Tibial artery (tissue), 4 donors: ENCODE data around the gene CDH24.

ENCODE experiments used
- DNase-seq, 2 donors: peaks; one replicate each; pipeline ENCODE4 v3.0.0-alpha.2; 2019
- H3K27ac ChIP-seq, 2 donors: fragments of 200-600 bp; sonication (generic) in 1 of 2; 1 replicate in 1 of 2; 2 replicates in 1 of 2; pipeline ENCODE4 v1.5.1; 2018 to 2019; ENCODE audit warnings: mild to moderate bottlenecking in 1 of 2
- H3K27me3 ChIP-seq, 2 donors: fragments of 200-600 bp; sonication (generic) in 1 of 2; one replicate each; pipeline versions ENCODE4 v1.5.1 to v1.6.0; 2016 to 2019
- H3K36me3 ChIP-seq, 3 donors: fragments of 200-600 bp; sonication (generic) in 2 of 3; one replicate each; pipeline ENCODE4 v1.5.1; 2016 to 2019; ENCODE audit warnings: mild to moderate bottlenecking in 2 of 3
- H3K4me1 ChIP-seq, 4 donors: fragments of 200-600 bp; sonication (generic) in 2 of 4; 1 replicate in 3 of 4; 2 replicates in 1 of 4; pipeline ENCODE4 v1.5.1; 2016 to 2019
- H3K4me3 ChIP-seq, 2 donors: fragments of 200-600 bp; sonication (generic) in 1 of 2; 1 replicate in 1 of 2; 2 replicates in 1 of 2; pipeline ENCODE4 v1.5.1; 2018 to 2019; ENCODE audit warnings: mild to moderate bottlenecking in 2 of 2
- H3K9me3 ChIP-seq, 3 donors: fragments of 200-600 bp; sonication (generic) in 1 of 3; one replicate each; pipeline ENCODE4 v1.5.1; 2016 to 2019
- CTCF ChIP-seq, 2 experiments: fragments of 200-600 bp in 1 of 2; fragments of 450-650 bp in 1 of 2; IDR thresholded peaks; one replicate each; pipeline ENCODE4 v1.5.1; 2017 to 2019; ENCODE audit warnings: antibody characterized with exemption in 2 of 2, mild to moderate bottlenecking in 1 of 2, moderate library complexity in 1 of 2
- intact Hi-C: fragments of 100-400 bp; cut with DNase I; formaldehyde crosslinking; loops from one replicate; pipeline ENCODE4 v1.15.0; 2023; ENCODE audit warnings: low total_unique reads

Gene CDH24

GRCh38 chr14:23076785-23077408 lies 19.6 kb upstream of the CDH24 start:
- TF ChIP-seq CTCF (IDR thresholded peaks at IDR 0.05) = peak; percentile 52
- H3K27ac ChIP-seq = peak overlapping the region; percentile 65 to 69
- DNase-seq = no peak
- peaks cover 85 to 91% (median 86%) of the 10 kb centered on the region in 3 donors for H3K36me3 ChIP-seq
- H3K4me1 ChIP-seq = peaks cover 0 to 37% (median 17%) of the 10 kb centered on the region in 4 donors
- H3K27me3 ChIP-seq = no peaks in the 10 kb centered on the region
- intact Hi-C loops = no loop called here
- H3K9me3 ChIP-seq = no peaks in the 10 kb centered on the region
- no peak overlapping the region for H3K4me3 ChIP-seq

GRCh38 chr14:23074906-23075305 lies 17.6 kb upstream of the CDH24 start:
- H3K27ac ChIP-seq = no peak overlapping the region
- H3K36me3 ChIP-seq = peaks cover 65 to 72% (median 66%) of the 10 kb centered on the region in 3 donors

GRCh38 chr14:23071921-23072539 lies 14.7 kb upstream of the CDH24 start:
- intact Hi-C loops = no loop called here
- H3K9me3 ChIP-seq = no peaks in the 10 kb centered on the region
- DNase-seq = no peak
- TF ChIP-seq CTCF (IDR thresholded peaks at IDR 0.05) = no peak
- H3K36me3 ChIP-seq = peaks cover 52 to 61% (median 53%) of the 10 kb centered on the region in 3 donors
- peak overlapping the region; percentile 56 to 60 for H3K4me3 ChIP-seq
- H3K27me3 ChIP-seq = no peaks in the 10 kb centered on the region
- H3K27ac ChIP-seq = peak overlapping the region; percentile 74 to 83
- H3K4me1 ChIP-seq = peaks cover 0 to 44% (median 30%) of the 10 kb centered on the region in 4 donors

More at GRCh38 chr14:23074906-23075305, 17.6 kb upstream of the CDH24 start:
- Histone ChIP-seq H3K9me3 (no peaks in the 10 kb centered on the region), H3K4me1 (peaks cover 0 to 53% (median 30%) of the 10 kb centered on the region in 4 donors), H3K4me3 (no peak overlapping the region), H3K27me3 (no peaks in the 10 kb centered on the region)
- intact Hi-C loops = no loop called here
- no peak for TF ChIP-seq CTCF (IDR thresholded peaks at IDR 0.05)
- no peak for DNase-seq

GRCh38 chr14:23071244-23071920 lies 14.1 kb upstream of the CDH24 start:
- no peaks in the 10 kb centered on the region for H3K9me3 ChIP-seq
- H3K36me3 ChIP-seq = peaks cover 48 to 62% (median 55%) of the 10 kb centered on the region in 3 donors
- peak overlapping the region; percentile 74 to 83 for H3K27ac ChIP-seq
- H3K4me3 ChIP-seq = peak overlapping the region; percentile 56 to 60
- H3K27me3 ChIP-seq = no peaks in the 10 kb centered on the region
- TF ChIP-seq CTCF (IDR thresholded peaks at IDR 0.05) = no peak
- peak; percentile 89 to 94 for DNase-seq
- H3K4me1 ChIP-seq = peaks cover 0 to 44% (median 28%) of the 10 kb centered on the region in 4 donors
- intact Hi-C loops = no loop called here

DNA sequence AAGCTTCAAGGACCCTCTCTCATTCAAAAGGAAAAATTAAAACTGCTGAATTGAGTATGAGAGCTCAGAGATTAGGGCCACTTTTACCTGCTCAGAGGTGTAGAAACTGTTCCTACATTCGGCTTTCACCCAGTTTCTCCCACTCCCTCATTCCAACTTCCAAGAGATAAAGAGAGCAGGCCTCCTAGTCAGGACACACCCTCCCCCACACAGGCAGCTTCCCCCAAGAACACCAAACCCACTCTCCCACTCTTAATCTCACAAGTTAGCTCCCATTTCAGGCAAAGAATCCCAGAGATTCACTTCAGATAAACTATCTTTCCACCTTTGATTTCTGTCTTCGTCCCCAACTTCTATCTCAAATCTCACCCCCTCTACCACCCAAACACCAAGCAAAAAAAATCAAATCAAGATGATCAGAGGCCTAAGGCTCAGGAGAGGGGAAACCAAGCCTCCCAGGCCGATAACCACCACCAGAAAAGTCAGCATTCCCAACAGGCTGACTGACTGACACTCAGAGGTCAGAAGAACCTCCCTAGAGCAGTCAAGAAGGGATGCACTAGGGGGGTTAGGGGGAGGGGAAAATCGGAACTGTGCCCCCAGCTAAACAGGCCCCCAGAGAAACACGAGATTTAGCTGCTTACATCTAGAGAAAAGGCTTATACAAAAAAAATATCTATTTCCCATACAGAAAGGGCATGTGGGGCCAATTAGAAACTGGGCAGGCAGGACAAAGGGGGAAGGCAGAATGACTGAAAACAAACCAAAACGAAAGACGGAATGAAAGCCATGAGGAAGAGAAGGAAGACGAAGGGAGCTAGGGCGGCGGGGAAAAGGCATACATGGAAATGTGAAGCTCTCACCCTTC lies 13.2 kb upstream of the CDH24 start:
- intact Hi-C loops = no loop called here
- peak overlapping the region; percentile 56 to 60 for H3K4me3 ChIP-seq
- no peak for TF ChIP-seq CTCF (IDR thresholded peaks at IDR 0.05)

More for the DNA sequence above, 13.2 kb upstream of the CDH24 start:
- Histone ChIP-seq H3K36me3 (peaks cover 46 to 62% (median 55%) of the 10 kb centered on the region in 3 donors), H3K9me3 (no peaks in the 10 kb centered on the region), H3K27me3 (no peaks in the 10 kb centered on the region), H3K27ac (peak overlapping the region; percentile 74 to 83), H3K4me1 (peaks cover 0 to 44% (median 28%) of the 10 kb centered on the region in 4 donors)
- no peak for DNase-seq
